ENCODE measurements around the gene DAAM1.

DAAM1 gene

DNA sequence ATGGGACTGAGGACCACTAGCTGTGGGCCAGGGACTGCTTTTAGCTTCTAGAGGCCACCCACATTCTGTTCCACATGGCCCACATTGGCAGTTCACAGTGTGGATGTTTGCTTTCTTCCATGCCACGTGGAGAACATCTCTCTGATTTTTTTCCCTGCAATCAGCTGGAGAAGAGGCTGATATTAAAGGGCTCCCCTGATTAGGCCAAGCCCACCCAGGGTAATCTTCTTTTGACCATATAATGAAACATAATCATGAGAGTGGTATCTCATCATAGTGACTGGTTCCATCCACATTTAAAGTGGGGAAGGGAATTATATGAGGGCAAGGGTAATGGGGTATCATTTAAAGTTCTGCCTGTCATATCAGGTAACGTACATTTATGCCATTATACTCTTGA lies 15.8 kb downstream of the DAAM1 start:
- Histone ChIP-seq H3K79me2 (ENCODE audit: insufficient read depth, low read length) (no peaks in the 10 kb centered on the region), H3K4me3 (ENCODE audit: low read depth in 1 of 2, low read length in 2 of 2) (no peak overlapping the region), H3K4me1 (ENCODE audit: insufficient read depth, low read length) (no peaks in the 10 kb centered on the region), H3K4me2 (ENCODE audit: insufficient read depth, low read length) (no peak overlapping the region), H3K27ac (ENCODE audit: low read length) (no peak overlapping the region), H3K9me3 (ENCODE audit: insufficient read depth, low read length, severe bottlenecking) (no peaks in the 10 kb centered on the region), H4K20me1 (ENCODE audit: insufficient read depth, low read length) (no peaks in the 10 kb centered on the region), H3K36me3 (ENCODE audit: insufficient read depth, low read length) (no peaks in the 10 kb centered on the region), H3K27me3 (ENCODE audit: insufficient read depth, low read length, poor library complexity) (no peaks in the 10 kb centered on the region), H3K9ac (ENCODE audit: low read depth, low read length) (no peak overlapping the region), H2AFZ (ENCODE audit: low read depth, low read length) (no peak overlapping the region)
- DNase-seq, result no peak
- no peak for TF ChIP-seq EZH2 (IDR thresholded peaks at IDR 0.05; ENCODE audit: borderline replicate concordance, low read depth, low read length, severe bottlenecking)
- TF ChIP-seq, protein P1, sequence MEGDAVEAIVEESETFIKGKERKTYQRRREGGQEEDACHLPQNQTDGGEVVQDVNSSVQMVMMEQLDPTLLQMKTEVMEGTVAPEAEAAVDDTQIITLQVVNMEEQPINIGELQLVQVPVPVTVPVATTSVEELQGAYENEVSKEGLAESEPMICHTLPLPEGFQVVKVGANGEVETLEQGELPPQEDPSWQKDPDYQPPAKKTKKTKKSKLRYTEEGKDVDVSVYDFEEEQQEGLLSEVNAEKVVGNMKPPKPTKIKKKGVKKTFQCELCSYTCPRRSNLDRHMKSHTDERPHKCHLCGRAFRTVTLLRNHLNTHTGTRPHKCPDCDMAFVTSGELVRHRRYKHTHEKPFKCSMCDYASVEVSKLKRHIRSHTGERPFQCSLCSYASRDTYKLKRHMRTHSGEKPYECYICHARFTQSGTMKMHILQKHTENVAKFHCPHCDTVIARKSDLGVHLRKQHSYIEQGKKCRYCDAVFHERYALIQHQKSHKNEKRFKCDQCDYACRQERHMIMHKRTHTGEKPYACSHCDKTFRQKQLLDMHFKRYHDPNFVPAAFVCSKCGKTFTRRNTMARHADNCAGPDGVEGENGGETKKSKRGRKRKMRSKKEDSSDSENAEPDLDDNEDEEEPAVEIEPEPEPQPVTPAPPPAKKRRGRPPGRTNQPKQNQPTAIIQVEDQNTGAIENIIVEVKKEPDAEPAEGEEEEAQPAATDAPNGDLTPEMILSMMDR (IDR thresholded peaks at IDR 0.05; ENCODE audit: borderline replicate concordance, extremely low read depth, low read length, poor library complexity, severe bottlenecking), result no peak
- ATAC-seq (ENCODE audit: insufficient read depth, low read depth), result no peak

DNA sequence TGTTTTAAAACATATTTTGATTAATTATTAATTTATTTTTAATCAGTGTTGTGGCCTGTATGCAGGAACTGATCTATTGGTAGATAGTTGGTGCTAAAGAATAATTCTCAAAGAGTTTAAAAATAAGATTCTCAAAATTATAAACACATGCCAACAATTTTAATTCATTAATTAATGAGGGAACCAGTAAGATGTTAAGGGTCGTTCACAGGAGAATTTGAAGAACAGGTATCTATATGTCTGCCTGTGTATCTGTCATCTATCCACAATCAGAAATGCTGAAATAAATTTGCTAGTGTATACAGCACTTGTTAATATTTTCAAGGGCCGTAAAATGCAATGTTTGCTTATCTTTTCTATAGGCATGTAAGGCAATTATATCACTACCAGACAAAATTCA lies 18.4 kb downstream of the DAAM1 start:
- no peak for DNase-seq
- no peaks in the 10 kb centered on the region for H4K20me1 ChIP-seq (ENCODE audit: insufficient read depth, low read length)
- H2AFZ ChIP-seq (ENCODE audit: low read depth, low read length), result no peak overlapping the region
- no peaks in the 10 kb centered on the region for H3K36me3 ChIP-seq (ENCODE audit: insufficient read depth, low read length)
- H3K4me2 ChIP-seq (ENCODE audit: insufficient read depth, low read length), result no peak overlapping the region
- no peak for ATAC-seq (ENCODE audit: insufficient read depth, low read depth)
- TF ChIP-seq EZH2 (IDR thresholded peaks at IDR 0.05; ENCODE audit: borderline replicate concordance, low read depth, low read length, severe bottlenecking), result no peak
- TF ChIP-seq, protein P1 (IDR thresholded peaks at IDR 0.05; ENCODE audit: borderline replicate concordance, extremely low read depth, low read length, poor library complexity, severe bottlenecking), result no peak
- H3K27ac ChIP-seq (ENCODE audit: low read length), result no peak overlapping the region
- no peaks in the 10 kb centered on the region for H3K4me1 ChIP-seq (ENCODE audit: insufficient read depth, low read length)
- H3K27me3 ChIP-seq (ENCODE audit: insufficient read depth, low read length, poor library complexity), result no peaks in the 10 kb centered on the region
- H3K4me3 ChIP-seq (ENCODE audit: low read depth in 1 of 2, low read length in 2 of 2), result no peak overlapping the region
- H3K9me3 ChIP-seq (ENCODE audit: insufficient read depth, low read length, severe bottlenecking), result no peaks in the 10 kb centered on the region
- no peak overlapping the region for H3K9ac ChIP-seq (ENCODE audit: low read depth, low read length)
- H3K79me2 ChIP-seq (ENCODE audit: insufficient read depth, low read length), result no peaks in the 10 kb centered on the region

GRCh38 chr14:59207506-59207933 lies 19.1 kb downstream of the DAAM1 start:
- Histone ChIP-seq H3K27me3 (ENCODE audit: insufficient read depth, low read length, poor library complexity) (no peaks in the 10 kb centered on the region), H4K20me1 (ENCODE audit: insufficient read depth, low read length) (no peaks in the 10 kb centered on the region), H3K9ac (ENCODE audit: low read depth, low read length) (no peak overlapping the region), H3K27ac (ENCODE audit: low read length) (no peak overlapping the region), H3K79me2 (ENCODE audit: insufficient read depth, low read length) (no peaks in the 10 kb centered on the region), H3K4me2 (ENCODE audit: insufficient read depth, low read length) (no peak overlapping the region), H2AFZ (ENCODE audit: low read depth, low read length) (no peak overlapping the region), H3K4me1 (ENCODE audit: insufficient read depth, low read length) (no peaks in the 10 kb centered on the region), H3K36me3 (ENCODE audit: insufficient read depth, low read length) (no peaks in the 10 kb centered on the region), H3K4me3 (ENCODE audit: low read depth in 1 of 2, low read length in 2 of 2) (no peak overlapping the region), H3K9me3 (ENCODE audit: insufficient read depth, low read length, severe bottlenecking) (no peaks in the 10 kb centered on the region)
- no peak for TF ChIP-seq EZH2 (IDR thresholded peaks at IDR 0.05; ENCODE audit: borderline replicate concordance, low read depth, low read length, severe bottlenecking)
- TF ChIP-seq, protein P1 (IDR thresholded peaks at IDR 0.05; ENCODE audit: borderline replicate concordance, extremely low read depth, low read length, poor library complexity, severe bottlenecking), result no peak
- ATAC-seq (ENCODE audit: insufficient read depth, low read depth) (no peak), DNase-seq (no peak)
